ENCODE data around the gene RNF130. TPM values are rescaled to one million over a fixed set of nuclear protein-coding genes. Genes with fewer than 3 reads are reported as not detected.
"Not testable (repeated sequence)": the region's sequence is repeated elsewhere in the genome, so short reads cannot be mapped to it uniquely, and the experiment has no call there.

The RNF130 gene
- total RNA-seq, 1 donor from 2014 or later, result 45.9 TPM

DNA sequence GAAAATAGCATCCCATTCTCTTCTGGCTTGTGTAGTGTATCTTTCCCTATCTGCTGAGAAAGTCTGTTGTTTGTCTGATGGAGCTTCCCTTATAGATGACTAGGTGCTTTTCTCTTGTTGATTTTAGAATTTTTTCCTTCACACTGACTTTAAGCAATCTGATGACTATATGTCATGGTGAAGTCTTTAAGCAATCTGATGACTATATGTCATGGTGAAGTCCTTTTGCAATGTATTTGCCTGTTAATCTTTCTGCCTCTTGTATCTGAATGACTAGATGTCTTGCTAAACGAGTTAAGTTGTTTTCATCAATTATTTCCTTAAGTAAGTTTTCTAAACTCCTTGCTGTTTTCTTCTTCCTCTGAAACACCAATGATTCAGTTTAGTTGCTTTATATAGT is 80.5 kb downstream of the RNF130 start:
- no peak for DNase-seq
- intact Hi-C loops (cut with micrococcal nuclease), result no loop called here
- H3K36me3 ChIP-seq, result no peaks in the 10 kb centered on the region
- H3K27ac ChIP-seq (replicated peaks), result no peak overlapping the region
- TF ChIP-seq CTCF (IDR thresholded peaks at IDR 0.05; ENCODE audit: borderline replicate concordance), result no peak
- peaks cover 19% of the 10 kb centered on the region for H3K9me3 ChIP-seq (replicated peaks)
- no peak overlapping the region for H3K4me3 ChIP-seq
- no peaks in the 10 kb centered on the region for H3K27me3 ChIP-seq (ENCODE audit: low read depth)
- H3K4me1 ChIP-seq, result no peaks in the 10 kb centered on the region

DNA sequence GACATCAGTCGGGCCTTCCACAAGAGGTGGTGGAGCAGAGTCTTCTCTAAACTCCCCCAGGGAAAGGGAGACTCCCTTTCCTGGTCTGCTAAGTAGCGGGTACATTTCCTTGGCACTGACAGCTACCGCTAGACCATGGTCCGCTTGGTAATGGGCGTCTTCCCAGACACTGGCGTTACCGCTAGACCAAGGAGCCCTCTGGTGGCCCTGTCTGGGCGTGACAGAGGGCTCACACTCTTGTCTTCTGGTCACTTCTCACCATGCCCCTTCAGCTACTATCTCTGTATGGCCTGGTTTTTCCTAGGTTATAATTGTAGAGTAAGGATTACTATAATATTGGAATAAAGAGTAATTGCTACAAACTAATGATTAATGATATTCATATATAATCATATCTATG is 81.0 kb downstream of the RNF130 start:
- H3K27ac ChIP-seq (replicated peaks); H3K4me1 ChIP-seq; H3K27me3 ChIP-seq (ENCODE audit: low read depth); DNase-seq; H3K4me3 ChIP-seq; intact Hi-C loops (cut with micrococcal nuclease); H3K36me3 ChIP-seq: not testable (repeated sequence)
- H3K9me3 ChIP-seq (replicated peaks), result peaks cover 13% of the 10 kb centered on the region

GRCh38 chr5:179986328-179986727 is 85.2 kb downstream of the RNF130 start:
- TF ChIP-seq CTCF (IDR thresholded peaks at IDR 0.05; ENCODE audit: borderline replicate concordance), result peak; percentile 43
- Histone ChIP-seq H3K4me1 (no peaks in the 10 kb centered on the region), H3K27ac (replicated peaks) (no peak overlapping the region), H3K4me3 (no peak overlapping the region), H3K27me3 (ENCODE audit: low read depth) (no peaks in the 10 kb centered on the region), H3K9me3 (replicated peaks) (no peaks in the 10 kb centered on the region), H3K36me3 (no peaks in the 10 kb centered on the region)
- no peak for DNase-seq
- intact Hi-C loops (cut with micrococcal nuclease), result loop anchor here (10.0 kb wide), 1 partner anchor 88 kb away; the partner anchor contains the start of gene RNF130

DNA sequence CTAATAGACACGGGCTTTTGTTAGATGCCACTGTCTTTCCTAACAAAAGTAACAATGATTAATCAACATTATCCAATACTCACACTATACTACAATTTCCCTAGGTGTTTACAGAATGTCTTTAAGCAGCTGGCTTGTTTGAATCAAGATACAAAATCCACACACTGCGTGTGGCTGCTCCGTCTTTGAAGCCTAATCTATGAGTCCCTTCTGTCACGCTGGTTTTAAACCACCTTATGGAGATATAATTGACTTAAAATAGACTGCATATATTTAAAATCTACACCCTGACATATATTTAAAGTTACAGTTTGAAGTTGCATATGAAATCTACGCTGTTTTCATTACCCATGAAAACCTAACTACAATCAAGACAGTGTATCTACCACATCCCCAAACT is 89.9 kb downstream of the RNF130 start:
- Histone ChIP-seq H3K27ac (replicated peaks) (no peak overlapping the region), H3K36me3 (peaks cover 35% of the 10 kb centered on the region), H3K9me3 (replicated peaks) (no peaks in the 10 kb centered on the region), H3K4me1 (peaks cover 7% of the 10 kb centered on the region), H3K4me3 (no peak overlapping the region), H3K27me3 (ENCODE audit: low read depth) (no peaks in the 10 kb centered on the region)
- no peak for DNase-seq
- no peak for TF ChIP-seq CTCF (IDR thresholded peaks at IDR 0.05; ENCODE audit: borderline replicate concordance)
- intact Hi-C loops (cut with micrococcal nuclease), result loop anchor here (10.0 kb wide), 1 partner anchor 93 kb away; the partner anchor contains the start of gene RNF130

DNA sequence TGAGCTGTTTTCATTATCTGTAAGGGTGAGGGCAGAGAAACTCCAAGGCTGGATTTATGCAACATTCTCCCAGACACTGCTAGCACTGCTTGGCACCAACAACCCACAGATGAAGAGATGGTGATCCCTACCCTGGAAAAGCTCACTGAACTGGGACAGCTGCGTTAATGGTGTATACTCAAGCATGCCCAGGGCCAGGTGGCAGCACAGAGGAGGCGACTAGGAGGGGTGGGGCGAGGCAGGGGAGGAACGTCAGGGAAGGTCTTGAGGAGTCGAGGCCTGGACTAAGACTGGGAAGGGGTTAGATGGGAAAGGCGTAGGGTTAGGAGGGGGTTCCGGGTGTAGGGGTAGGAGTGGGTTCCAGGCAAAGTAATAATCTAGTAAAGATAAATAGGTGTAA is 90.8 kb downstream of the RNF130 start:
- H3K36me3 ChIP-seq, result peaks cover 43% of the 10 kb centered on the region
- H3K4me1 ChIP-seq, result peaks cover 7% of the 10 kb centered on the region
- H3K27ac ChIP-seq (replicated peaks), result no peak overlapping the region
- no peak for TF ChIP-seq CTCF (IDR thresholded peaks at IDR 0.05; ENCODE audit: borderline replicate concordance)
- no peaks in the 10 kb centered on the region for H3K9me3 ChIP-seq (replicated peaks)
- no peak overlapping the region for H3K4me3 ChIP-seq
- DNase-seq, result no peak
- intact Hi-C loops (cut with micrococcal nuclease), result loop anchor here (10.0 kb wide), 1 partner anchor 94 kb away; the partner anchor contains the start of gene RNF130
- H3K27me3 ChIP-seq (ENCODE audit: low read depth), result no peaks in the 10 kb centered on the region

- TF ChIP-seq CTCF (IDR thresholded peaks at IDR 0.05; ENCODE audit: borderline replicate concordance), result no peak
- intact Hi-C loops (cut with micrococcal nuclease), result no loop called here
- Histone ChIP-seq H3K27ac (replicated peaks) (no peak overlapping the region), H3K9me3 (replicated peaks) (no peaks in the 10 kb centered on the region), H3K4me1 (peaks cover 7% of the 10 kb centered on the region), H3K27me3 (ENCODE audit: low read depth) (no peaks in the 10 kb centered on the region), H3K4me3 (no peak overlapping the region), H3K36me3 (peaks cover 63% of the 10 kb centered on the region)
- no peak for DNase-seq
These were observed 92.8 kb downstream of the RNF130 start for GRCh38 chr5:179978792-179979191.
